Measurements from ENCODE around the gene IMPA2. TPM values are rescaled to one million over a fixed set of nuclear protein-coding genes. Genes with fewer than 3 reads are reported as not detected.
A peak's percentile ranks its signal among the peaks of the same experiment; 100 is the strongest.
"Not testable (repeated sequence)": the region's sequence is repeated elsewhere in the genome, so short reads cannot be mapped to it uniquely, and the experiment has no call there.

IMPA2 gene
- total RNA-seq, 1 experiment from 2014 or later = 12.8 TPM

DNA sequence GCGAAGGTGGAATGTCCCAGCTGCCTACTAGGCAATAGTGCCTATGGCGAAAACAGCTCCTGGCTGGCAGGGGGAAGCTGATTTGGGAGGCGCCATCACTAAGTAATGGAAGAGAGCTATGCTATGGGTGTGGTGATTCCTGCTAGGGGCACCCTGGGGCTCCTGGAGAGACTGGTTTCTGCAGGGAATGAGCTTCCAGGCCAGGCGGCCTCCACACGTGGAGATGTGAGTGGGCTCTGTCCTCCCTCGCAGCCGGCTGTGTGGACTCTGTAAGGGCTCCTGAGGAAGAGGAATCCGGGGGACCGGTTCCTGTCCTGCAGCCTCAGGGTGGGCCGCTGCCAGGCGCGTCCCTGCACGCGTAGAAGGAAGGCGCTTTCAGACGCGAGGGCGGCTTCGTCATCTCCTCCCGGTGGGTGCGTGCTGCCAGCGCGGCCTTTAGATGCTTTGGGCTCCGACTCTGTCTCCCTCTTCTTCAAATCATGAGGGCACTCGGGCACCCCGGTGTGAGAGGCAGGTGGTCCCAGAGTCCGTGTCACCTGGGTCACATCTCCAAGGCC is 56.9 kb downstream of the IMPA2 start:
- peaks cover 5% of the 10 kb centered on the region for H3K36me3 Mint-ChIP-seq (ENCODE audit: insufficient read depth, unreplicated experiment)
- BruUV-seq (replicated peaks) = no TSS peak
- H3K4me1 Mint-ChIP-seq (ENCODE audit: insufficient read depth, unreplicated experiment) = peaks cover 20% of the 10 kb centered on the region
- H3K27me3 Mint-ChIP-seq (ENCODE audit: insufficient read depth, unreplicated experiment) = no peaks in the 10 kb centered on the region
- CTCF ChIA-PET = interaction anchor here (0.6 to 6.3 kb wide), 32 partner anchors 8 to 383 kb away, joined by 3 to 87 read pairs (median 4); no protein-coding TSS in a partner anchor
- H3K27ac Mint-ChIP-seq (ENCODE audit: low read depth, unreplicated experiment) = no peak overlapping the region
- no peak for DNase-seq (ENCODE audit: unreplicated experiment)
- no peak for TF ChIP-seq CTCF (IDR thresholded peaks at IDR 0.05; ENCODE audit: unreplicated experiment)
- no peaks in the 10 kb centered on the region for H3K9me3 Mint-ChIP-seq (ENCODE audit: unreplicated experiment)
- peak overlapping the region; percentile 71 for H3K4me3 Mint-ChIP-seq (ENCODE audit: unreplicated experiment)
- POLR2A ChIA-PET = interaction anchor here (1.8 to 2.4 kb wide), 3 partner anchors 43 to 100 kb away, joined by 8 to 12 read pairs (median 10); partner anchors contain the start of gene IMPA2
- intact Hi-C loops (cut with micrococcal nuclease) = loop anchor here (5.0 kb wide), 1 partner anchor 41 kb away; no protein-coding TSS in a partner anchor

GRCh38 chr18:12038639-12039539 is 57.6 kb downstream of the IMPA2 start:
- Mint-ChIP-seq H3K27me3 (ENCODE audit: insufficient read depth, unreplicated experiment) (no peaks in the 10 kb centered on the region), H3K36me3 (ENCODE audit: insufficient read depth, unreplicated experiment) (peaks cover 5% of the 10 kb centered on the region), H3K27ac (ENCODE audit: low read depth, unreplicated experiment) (no peak overlapping the region), H3K4me1 (ENCODE audit: insufficient read depth, unreplicated experiment) (peaks cover 16% of the 10 kb centered on the region), H3K4me3 (ENCODE audit: unreplicated experiment) (peak overlapping the region; percentile 71), H3K9me3 (ENCODE audit: unreplicated experiment) (no peaks in the 10 kb centered on the region)
- intact Hi-C loops (cut with micrococcal nuclease) = loop anchor here (1.0 to 5.0 kb wide), 3 partner anchors 42 to 306 kb away; no protein-coding TSS in a partner anchor
- ChIA-PET CTCF (interaction anchor here (0.6 to 6.3 kb wide), 44 partner anchors 9 to 871 kb away, joined by 3 to 87 read pairs (median 4); no protein-coding TSS in a partner anchor), POLR2A (interaction anchor here (0.6 to 2.4 kb wide), 7 partner anchors 36 to 233 kb away, joined by 3 to 12 read pairs (median 5); partner anchors contain the start of gene IMPA2)
- no TSS peak for BruUV-seq (replicated peaks)
- peak; percentile 70 for DNase-seq (ENCODE audit: unreplicated experiment)
- peak; percentile 98 for TF ChIP-seq CTCF (IDR thresholded peaks at IDR 0.05; ENCODE audit: unreplicated experiment)

DNA sequence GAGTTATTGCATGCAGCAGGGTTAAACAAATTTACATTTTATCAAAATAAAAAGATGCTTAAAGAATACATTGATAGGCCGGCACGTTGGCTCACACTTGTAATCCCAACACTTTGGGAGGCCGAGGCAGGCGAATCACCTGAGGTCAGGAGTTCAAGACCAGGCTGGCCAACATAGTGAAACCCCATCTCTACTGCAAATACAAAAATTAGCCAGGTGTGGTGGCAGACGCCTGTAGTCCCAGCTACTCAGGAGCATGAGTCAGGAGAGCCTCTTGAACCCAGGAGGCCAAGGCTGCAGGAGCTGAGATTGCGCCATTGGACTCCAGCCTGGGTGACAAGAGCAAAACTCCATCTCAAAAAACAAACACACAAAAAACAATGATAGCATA is 58.2 kb downstream of the IMPA2 start:
- not testable (repeated sequence) for DNase-seq (ENCODE audit: unreplicated experiment)

GRCh38 chr18:12041561-12041960 is 60.3 kb downstream of the IMPA2 start:
- CTCF ChIA-PET = interaction anchor here (0.8 to 6.3 kb wide), 3 partner anchors 93 to 309 kb away, joined by 3 to 87 read pairs (median 9); no protein-coding TSS in a partner anchor
- Mint-ChIP-seq H3K36me3 (ENCODE audit: insufficient read depth, unreplicated experiment) (peaks cover 5% of the 10 kb centered on the region), H3K27me3 (ENCODE audit: insufficient read depth, unreplicated experiment) (no peaks in the 10 kb centered on the region), H3K27ac (ENCODE audit: low read depth, unreplicated experiment) (peak overlapping the region; percentile 13), H3K9me3 (ENCODE audit: unreplicated experiment) (no peaks in the 10 kb centered on the region), H3K4me3 (ENCODE audit: unreplicated experiment) (no peak overlapping the region), H3K4me1 (ENCODE audit: insufficient read depth, unreplicated experiment) (peaks cover 10% of the 10 kb centered on the region)
- BruUV-seq (replicated peaks) = no TSS peak
- DNase-seq (ENCODE audit: unreplicated experiment) = peak; percentile 75
- intact Hi-C loops (cut with micrococcal nuclease) = no loop called here
- POLR2A ChIA-PET = interaction anchor here (0.6 to 1.2 kb wide), 3 partner anchors 9 to 61 kb away, joined by 3 to 5 read pairs (median 3); no protein-coding TSS in a partner anchor
- TF ChIP-seq CTCF (IDR thresholded peaks at IDR 0.05; ENCODE audit: unreplicated experiment) = no peak

More for the DNA sequence above, 58.2 kb downstream of the IMPA2 start:
- H3K27ac Mint-ChIP-seq (ENCODE audit: low read depth, unreplicated experiment); H3K9me3 Mint-ChIP-seq (ENCODE audit: unreplicated experiment); H3K36me3 Mint-ChIP-seq (ENCODE audit: insufficient read depth, unreplicated experiment); BruUV-seq (replicated peaks); H3K4me3 Mint-ChIP-seq (ENCODE audit: unreplicated experiment); H3K27me3 Mint-ChIP-seq (ENCODE audit: insufficient read depth, unreplicated experiment): not testable (repeated sequence)
- intact Hi-C loops (cut with micrococcal nuclease) = loop anchor here (1.0 to 5.0 kb wide), 3 partner anchors 42 to 306 kb away; no protein-coding TSS in a partner anchor
- ChIA-PET POLR2A (interaction anchor here (0.6 to 2.4 kb wide), 7 partner anchors 35 to 233 kb away, joined by 3 to 12 read pairs (median 5); partner anchors contain the start of gene IMPA2), CTCF (interaction anchor here (0.6 to 6.3 kb wide), 31 partner anchors 10 to 872 kb away, joined by 3 to 87 read pairs (median 4); no protein-coding TSS in a partner anchor)
- peaks cover 16% of the 10 kb centered on the region for H3K4me1 Mint-ChIP-seq (ENCODE audit: insufficient read depth, unreplicated experiment)
